Measurements from ENCODE around the gene PDS5B. TPM values are rescaled to one million over a fixed set of nuclear protein-coding genes. Genes with fewer than 3 reads are reported as not detected.
A peak's percentile ranks its signal among the peaks of the same experiment; 100 is the strongest.

PDS5B gene
- total RNA-seq, 4 donors from 2014 or later = 37.1 to 78.9 (median 44.9) TPM

DNA sequence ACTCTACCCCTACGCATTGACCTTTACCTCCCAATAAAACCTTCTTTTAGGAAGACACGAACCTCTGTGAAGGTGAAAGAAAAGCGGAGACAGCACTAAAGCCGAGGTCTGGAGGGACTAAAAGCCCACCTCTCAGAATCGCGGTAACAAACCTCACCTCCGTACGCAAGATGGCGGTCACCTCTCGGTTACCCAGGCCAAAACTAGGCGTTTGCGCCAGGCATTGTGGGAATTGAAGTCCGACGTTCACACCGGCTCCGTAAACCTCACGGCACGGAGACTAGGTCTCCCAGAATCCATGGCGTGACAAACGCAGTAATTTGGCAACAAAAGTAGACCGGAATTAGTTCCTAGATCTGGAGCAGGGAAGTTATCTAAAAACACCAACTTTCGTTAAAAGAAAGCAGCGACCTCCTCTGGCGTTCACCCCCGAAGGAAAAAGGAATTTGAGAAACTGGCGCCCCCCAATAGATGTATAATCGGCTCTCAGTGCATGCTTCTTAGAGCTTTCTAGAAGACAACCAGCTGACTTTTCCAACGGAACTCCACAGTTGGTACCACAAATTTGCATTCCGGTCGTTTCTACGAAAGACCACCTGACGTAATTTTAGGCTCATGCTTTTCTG, 47.5 kb upstream of the PDS5B start, which contains the start of gene N4BP2L2:
N4BP2L2 (minus strand) TSS at position 175 of the 626 bp plus-strand sequence. CDS start 1,768 bp downstream, outside the sequence.
- H3K4me1 ChIP-seq = peaks cover 3 to 44% (median 25%) of the 10 kb centered on the region in 3 donors
- no peaks in the 10 kb centered on the region for H3K27me3 ChIP-seq
- H3K4me3 ChIP-seq = peak within 1 kb of the TSS; percentile 87 to 95
- H3K27ac ChIP-seq = peak within 1 kb of the TSS; percentile 91 to 95 (median 92)
- WGBS, 2 donors (ENCODE audit: low coverage in 1 of 2) = 1 to 2% methylated on average over 25 to 31 of the region's 32 CpGs
- TF ChIP-seq POLR2A (IDR thresholded peaks at IDR 0.05) (no peak), POLR2AphosphoS5 (IDR thresholded peaks at IDR 0.05) (peak; percentile 74), EP300 (IDR thresholded peaks at IDR 0.05) (no peak), CTCF (IDR thresholded peaks at IDR 0.05) (peak in 3 of 4 experiments; percentile 19 to 52 (median 31))
- H3K9me3 ChIP-seq = no peaks in the 10 kb centered on the region
- ATAC-seq = peak; percentile 99
- peaks cover 0 to 13% of the 10 kb centered on the region in 2 donors for H3K36me3 ChIP-seq

- Histone ChIP-seq H3K4me3 (no peak overlapping the region), H3K9me3 (no peaks in the 10 kb centered on the region), H3K4me1 (peaks cover 0 to 9% (median 0%) of the 10 kb centered on the region in 3 donors), H3K27me3 (no peaks in the 10 kb centered on the region), H3K27ac (no peak overlapping the region), H3K36me3 (no peaks in the 10 kb centered on the region)
- WGBS, 2 donors (ENCODE audit: low coverage in 1 of 2) = 78 to 90% methylated on average over 2 of the region's 2 CpGs
- no peak for ATAC-seq
- TF ChIP-seq EP300 (IDR thresholded peaks at IDR 0.05) (no peak), POLR2AphosphoS5 (IDR thresholded peaks at IDR 0.05) (no peak), CTCF (IDR thresholded peaks at IDR 0.05) (no peak), POLR2A (IDR thresholded peaks at IDR 0.05) (no peak)
Observed at GRCh38 chr13:32542221-32542620, 44.0 kb upstream of the PDS5B start.

GRCh38 chr13:32545083-32545482, 41.2 kb upstream of the PDS5B start:
- Histone ChIP-seq H3K27me3 (no peaks in the 10 kb centered on the region), H3K36me3 (no peaks in the 10 kb centered on the region), H3K27ac (no peak overlapping the region), H3K4me3 (no peak overlapping the region), H3K4me1 (no peaks in the 10 kb centered on the region), H3K9me3 (no peaks in the 10 kb centered on the region)
- no peak for TF ChIP-seq EP300 (IDR thresholded peaks at IDR 0.05)
- TF ChIP-seq POLR2AphosphoS5 (IDR thresholded peaks at IDR 0.05) = no peak
- TF ChIP-seq CTCF (IDR thresholded peaks at IDR 0.05) = no peak
- no peak for TF ChIP-seq POLR2A (IDR thresholded peaks at IDR 0.05)
- 100% methylated on average over 1 to 2 of the region's 2 CpGs for WGBS, 2 donors (ENCODE audit: low coverage in 1 of 2)
- ATAC-seq = no peak

GRCh38 chr13:32548837-32549236, 37.4 kb upstream of the PDS5B start:
- H3K4me1 ChIP-seq = no peaks in the 10 kb centered on the region
- ATAC-seq = no peak
- no peak for TF ChIP-seq CTCF (IDR thresholded peaks at IDR 0.05)
- no peak for TF ChIP-seq POLR2AphosphoS5 (IDR thresholded peaks at IDR 0.05)
- TF ChIP-seq POLR2A (IDR thresholded peaks at IDR 0.05) = no peak
- no peaks in the 10 kb centered on the region for H3K9me3 ChIP-seq
- no peaks in the 10 kb centered on the region for H3K27me3 ChIP-seq
- H3K27ac ChIP-seq = no peak overlapping the region
- WGBS, 2 donors (ENCODE audit: low coverage in 1 of 2) = 62 to 86% methylated on average over 2 of the region's 2 CpGs
- no peaks in the 10 kb centered on the region for H3K36me3 ChIP-seq
- H3K4me3 ChIP-seq = no peak overlapping the region

DNA sequence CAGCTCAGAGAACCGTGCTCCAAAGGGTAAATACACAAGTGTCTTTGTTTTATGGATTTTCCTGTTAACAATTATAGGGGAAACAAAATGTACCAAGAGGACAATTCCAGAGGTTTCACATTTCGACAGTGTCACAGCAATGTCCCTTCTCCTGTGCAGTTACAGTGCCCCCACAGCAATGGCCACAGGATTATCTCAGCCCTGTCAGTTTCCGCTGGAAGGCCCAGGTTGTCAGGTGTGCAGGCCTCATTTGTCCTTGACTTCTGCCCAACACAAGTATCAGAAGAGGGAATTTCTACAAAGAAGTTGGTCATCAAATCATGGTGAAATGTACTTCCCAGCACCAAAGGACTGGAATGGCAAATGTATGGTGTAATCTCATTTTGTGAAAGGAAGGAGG, 36.5 kb upstream of the PDS5B start:
- H3K36me3 ChIP-seq = no peaks in the 10 kb centered on the region
- no peak overlapping the region for H3K4me3 ChIP-seq
- TF ChIP-seq POLR2AphosphoS5 (IDR thresholded peaks at IDR 0.05) (no peak), POLR2A (IDR thresholded peaks at IDR 0.05) (no peak)
- H3K27me3 ChIP-seq = no peaks in the 10 kb centered on the region
- 79 to 87% methylated on average over 2 to 3 of the region's 3 CpGs for WGBS, 2 donors (ENCODE audit: low coverage in 1 of 2)
- no peaks in the 10 kb centered on the region for H3K4me1 ChIP-seq
- H3K9me3 ChIP-seq = no peaks in the 10 kb centered on the region
- no peak overlapping the region for H3K27ac ChIP-seq
- no peak for ATAC-seq

Measured in gastroesophageal sphincter (tissue), 4 donors.